Midbrain (tissue), 1 donor: ENCODE data around the gene KCNT1.
A peak's percentile ranks its signal among the peaks of the same experiment; 100 is the strongest.

Experiments
- DNase-seq: peaks from one replicate; lab custom pipeline; 2025; lab: John Stamatoyannopoulos, UW

KCNT1 gene

GRCh38 chr9:135782946-135783345 lies 81.0 kb downstream of the KCNT1 start:
- DNase-seq = no peak

- DNase-seq = no peak
Measured at GRCh38 chr9:135783540-135784245, 81.7 kb downstream of the KCNT1 start.

- no peak for DNase-seq
Measured at GRCh38 chr9:135785013-135785575, 83.1 kb downstream of the KCNT1 start.

- no peak for DNase-seq
Measured at GRCh38 chr9:135786146-135786690, 84.2 kb downstream of the KCNT1 start.

GRCh38 chr9:135787317-135787716 lies 85.3 kb downstream of the KCNT1 start:
- DNase-seq = no peak

GRCh38 chr9:135787776-135788575 lies 86.0 kb downstream of the KCNT1 start:
- DNase-seq = no peak

GRCh38 chr9:135788576-135789300 lies 86.8 kb downstream of the KCNT1 start:
- no peak for DNase-seq

GRCh38 chr9:135789838-135790291 lies 87.9 kb downstream of the KCNT1 start:
- DNase-seq = no peak

GRCh38 chr9:135790356-135790755 lies 88.4 kb downstream of the KCNT1 start:
- DNase-seq = no peak

- no peak for DNase-seq
Measured at GRCh38 chr9:135790850-135791249, 88.9 kb downstream of the KCNT1 start.

GRCh38 chr9:135791431-135792267 lies 89.7 kb downstream of the KCNT1 start:
- DNase-seq = no peak

GRCh38 chr9:135792268-135793128 lies 90.5 kb downstream of the KCNT1 start:
- DNase-seq = no peak

- DNase-seq = no peak
Measured at GRCh38 chr9:135793221-135794056, 91.5 kb downstream of the KCNT1 start.

- DNase-seq = no peak
Measured at GRCh38 chr9:135794057-135794335, 92.0 kb downstream of the KCNT1 start.

GRCh38 chr9:135794361-135794885 lies 92.4 kb downstream of the KCNT1 start:
- DNase-seq = no peak

- DNase-seq = no peak
Measured at GRCh38 chr9:135795391-135795790, 93.4 kb downstream of the KCNT1 start.

- no peak for DNase-seq
Measured at GRCh38 chr9:135796784-135797485, 95.0 kb downstream of the KCNT1 start.

GRCh38 chr9:135797507-135798262 lies 95.7 kb downstream of the KCNT1 start:
- peak; percentile 42 for DNase-seq
